SU-DHL-6 (cell line): ENCODE data around the gene ELP6.
"Not testable (repeated sequence)": the region's sequence is repeated elsewhere in the genome, so short reads cannot be mapped to it uniquely, and the experiment has no call there.

Source experiments
- H2AFZ ChIP-seq: fragments of 200-600 bp; sonication (generic); 2 replicates; pipeline ENCODE4 v1.6.1; 2014; ENCODE audit warnings: low read depth, mild to moderate bottlenecking, moderate library complexity, mixed read lengths, antibody characterized with exemption, low read length; ENCODE audit not compliant: severe bottlenecking
- H3F3A ChIP-seq: fragments of 200-600 bp; shearing (Covaris generic); 2 replicates; pipeline ENCODE4 v1.6.0; 2016; ENCODE audit warnings: antibody characterized with exemption, mild to moderate bottlenecking; ENCODE audit not compliant: insufficient read depth
- H3K27ac ChIP-seq: fragments of 200-600 bp; sonication (generic); 2 replicates; pipeline ENCODE4 v1.5.1; 2016; ENCODE audit warnings: low read depth, mild to moderate bottlenecking, low read length, moderate library complexity, mixed read lengths
- H3K27me3 ChIP-seq: fragments of 200-600 bp; sonication (generic), shearing (Covaris generic); 2 replicates; pipeline ENCODE4 v1.6.0; 2014; ENCODE audit warnings: mild to moderate bottlenecking, low read length
- H3K36me3 ChIP-seq: fragments of 200-600 bp; sonication (generic); 2 replicates; pipeline ENCODE4 v1.6.1; 2014; ENCODE audit warnings: mild to moderate bottlenecking, low read length, mixed read lengths
- H3K4me2 ChIP-seq: fragments of 300-600, 200-600 bp; shearing (Covaris generic), sonication (generic); 2 replicates; pipeline ENCODE4 v1.6.0; 2014; ENCODE audit warnings: low read length, low read depth, mild to moderate bottlenecking; ENCODE audit not compliant: poor library complexity, severe bottlenecking
- H3K4me3 ChIP-seq: fragments of 200-600 bp; sonication (generic); 2 replicates; pipeline ENCODE4 v1.5.1; 2014; ENCODE audit warnings: antibody characterized with exemption, low read length, mild to moderate bottlenecking, mixed read lengths; ENCODE audit not compliant: insufficient read depth, poor library complexity, severe bottlenecking
- H3K79me2 ChIP-seq: fragments of 200-600 bp; sonication (generic); 2 replicates; pipeline ENCODE4 v1.6.1; 2014; ENCODE audit warnings: mild to moderate bottlenecking, low read length, moderate library complexity; ENCODE audit not compliant: insufficient read depth
- H3K9ac ChIP-seq: fragments of 200-600 bp; sonication (generic); 2 replicates; pipeline ENCODE4 v1.7.0; 2014; ENCODE audit warnings: mild to moderate bottlenecking, low read length
- H3K9me2 ChIP-seq: fragments of 200-600 bp; sonication (generic); replicated peaks from 2 replicates; pipeline ENCODE4 v1.6.1; 2014; ENCODE audit warnings: low read length; ENCODE audit not compliant: insufficient read depth
- H3K9me3 ChIP-seq: fragments of 200-600 bp; sonication (generic); 2 replicates; pipeline ENCODE4 v1.6.1; 2014; ENCODE audit warnings: low read length, mixed read lengths; ENCODE audit not compliant: insufficient read depth
- H4K20me1 ChIP-seq: fragments of 200-600 bp; sonication (generic); 2 replicates; pipeline ENCODE4 v1.6.1; 2014; ENCODE audit warnings: low read depth, mild to moderate bottlenecking, antibody characterized with exemption, low read length, moderate library complexity, mixed read lengths
- CTCF ChIP-seq: fragments of 200-600 bp; sonication (generic); IDR thresholded peaks from one replicate; pipeline ENCODE4 v1.5.1; 2017; ENCODE audit warnings: antibody characterized with exemption, mild to moderate bottlenecking, low read length, moderate library complexity; ENCODE audit not compliant: insufficient read depth, poor library complexity, severe bottlenecking
- EZH2phosphoT487 ChIP-seq: fragments of 200-600 bp; sonication (generic), shearing (Covaris generic); conservative IDR thresholded peaks from 2 replicates; pipeline ENCODE4 v1.6.1; 2018; ENCODE audit warnings: mild to moderate bottlenecking, antibody characterized with exemption, low read length, moderate library complexity, mixed read lengths

ELP6 gene

GRCh38 chr3:47485812-47486211, 27.7 kb downstream of the ELP6 start:
- Histone ChIP-seq H3F3A (peaks cover 8% of the 10 kb centered on the region), H4K20me1 (no peaks in the 10 kb centered on the region), H3K9ac (no peak overlapping the region), H3K4me3 (no peak overlapping the region), H3K9me2 (no peaks in the 10 kb centered on the region), H3K9me3 (no peaks in the 10 kb centered on the region), H3K79me2 (no peaks in the 10 kb centered on the region), H3K27ac (no peak overlapping the region), H3K36me3 (no peaks in the 10 kb centered on the region), H3K27me3 (no peaks in the 10 kb centered on the region), H2AFZ (no peak overlapping the region), H3K4me2 (no peak overlapping the region)
- TF ChIP-seq EZH2phosphoT487: no peak
- TF ChIP-seq CTCF: no peak

GRCh38 chr3:47482366-47482765, 31.1 kb downstream of the ELP6 start:
- Histone ChIP-seq H3K9me3 (no peaks in the 10 kb centered on the region), H3K9me2 (no peaks in the 10 kb centered on the region), H3F3A (peaks cover 8% of the 10 kb centered on the region), H3K79me2 (no peaks in the 10 kb centered on the region), H3K4me3 (no peak overlapping the region), H3K36me3 (no peaks in the 10 kb centered on the region), H2AFZ (no peak overlapping the region), H3K9ac (no peak overlapping the region), H3K27ac (no peak overlapping the region), H3K4me2 (no peak overlapping the region), H3K27me3 (no peaks in the 10 kb centered on the region), H4K20me1 (no peaks in the 10 kb centered on the region)
- TF ChIP-seq EZH2phosphoT487 (no peak), CTCF (no peak)

- H3K27me3 ChIP-seq, H3K9ac ChIP-seq, H3K4me3 ChIP-seq, H3K9me3 ChIP-seq, H3K4me2 ChIP-seq, H3K36me3 ChIP-seq, H3F3A ChIP-seq, H3K79me2 ChIP-seq, H2AFZ ChIP-seq, H3K9me2 ChIP-seq, H4K20me1 ChIP-seq, H3K27ac ChIP-seq: not testable (repeated sequence)
Observed at GRCh38 chr3:47481763-47482162, 31.7 kb downstream of the ELP6 start.

- not testable (repeated sequence) for H2AFZ ChIP-seq, H3K79me2 ChIP-seq, H3K27ac ChIP-seq, H4K20me1 ChIP-seq, H3K9me3 ChIP-seq, H3F3A ChIP-seq, H3K27me3 ChIP-seq, H3K36me3 ChIP-seq, H3K9ac ChIP-seq, H3K4me2 ChIP-seq, H3K9me2 ChIP-seq, H3K4me3 ChIP-seq
Observed at GRCh38 chr3:47480267-47480666, 33.2 kb downstream of the ELP6 start.

- Histone ChIP-seq H3K9me2 (no peaks in the 10 kb centered on the region), H3F3A (peaks cover 6% of the 10 kb centered on the region; the same call in 1 of the 2 replicates), H2AFZ (no peak overlapping the region), H3K9me3 (no peaks in the 10 kb centered on the region), H3K79me2 (peaks cover 9% of the 10 kb centered on the region), H3K27me3 (no peaks in the 10 kb centered on the region), H3K4me3 (no peak overlapping the region), H3K27ac (no peak overlapping the region), H3K36me3 (no peaks in the 10 kb centered on the region), H3K9ac (no peak overlapping the region), H3K4me2 (no peak overlapping the region), H4K20me1 (no peaks in the 10 kb centered on the region; the same call in 1 of the 2 replicates)
- no peak for TF ChIP-seq CTCF
- no peak for TF ChIP-seq EZH2phosphoT487
Observed at GRCh38 chr3:47479826-47480160, 33.7 kb downstream of the ELP6 start.
